Hepatocyte (in vitro differentiated cells): ENCODE results near the gene MX2. TPM values are rescaled to one million over a fixed set of nuclear protein-coding genes. Genes with fewer than 3 reads are reported as not detected.

ENCODE experiments used
- DNase-seq: peaks from one replicate; pipeline ENCODE4 v3.0.0-alpha.2; 2016; ENCODE audit warnings: low spot score
- H2AFZ ChIP-seq: fragments of 200-600 bp; sonication (generic); 2 replicates; pipeline ENCODE4 v1.6.0; 2016; ENCODE audit warnings: antibody characterized with exemption, mild to moderate bottlenecking
- H3K27ac ChIP-seq: fragments of 200-600 bp; sonication (generic); 2 replicates; pipeline ENCODE4 v1.5.1; 2016; ENCODE audit warnings: mild to moderate bottlenecking
- H3K27me3 ChIP-seq: fragments of 200-600 bp; sonication (generic); 2 replicates; pipeline ENCODE4 v1.6.1; 2016
- H3K36me3 ChIP-seq: fragments of 200-600 bp; sonication (generic); replicated peaks from 2 replicates; pipeline ENCODE4 v1.5.1; 2016; ENCODE audit warnings: low read depth; ENCODE audit not compliant: insufficient read depth
- H3K4me1 ChIP-seq: fragments of 200-600 bp; sonication (generic); 2 replicates; pipeline ENCODE4 v1.5.1; 2016; ENCODE audit warnings: mild to moderate bottlenecking, moderate library complexity; ENCODE audit not compliant: insufficient read depth
- H3K4me2 ChIP-seq: fragments of 200-600 bp; sonication (generic); 2 replicates; pipeline ENCODE4 v1.6.0; 2016
- H3K4me3 ChIP-seq: fragments of 200-600 bp; sonication (generic); 2 replicates; pipeline ENCODE4 v1.5.1; 2016; ENCODE audit warnings: mild to moderate bottlenecking
- H3K79me2 ChIP-seq: fragments of 200-600 bp; sonication (generic); 2 replicates; pipeline ENCODE4 v1.6.0; 2017; ENCODE audit warnings: mild to moderate bottlenecking
- H3K9me2 ChIP-seq: fragments of 200-600 bp; sonication (generic); replicated peaks from 2 replicates; pipeline ENCODE4 v1.6.0; 2017; ENCODE audit warnings: mild to moderate bottlenecking; ENCODE audit not compliant: insufficient read depth
- H3K9me3 ChIP-seq: fragments of 200-600 bp; sonication (generic); 2 replicates; pipeline ENCODE4 v1.5.1; 2016; ENCODE audit warnings: low read depth, mild to moderate bottlenecking
- H4K20me1 ChIP-seq: fragments of 200-600 bp; sonication (generic); 2 replicates; pipeline ENCODE4 v1.6.0; 2016; ENCODE audit warnings: mild to moderate bottlenecking; ENCODE audit not compliant: insufficient read depth, poor library complexity, severe bottlenecking
- EZH2 ChIP-seq: fragments of 200-600 bp; sonication (generic); IDR thresholded peaks from 2 replicates; pipeline ENCODE4 v1.6.1; 2016; ENCODE audit warnings: antibody characterized with exemption, mild to moderate bottlenecking, borderline replicate concordance
- EZH2phosphoT487 ChIP-seq: fragments of 200-600 bp; sonication (generic); IDR thresholded peaks from one replicate; pipeline ENCODE4 v1.6.1; 2018; ENCODE audit warnings: antibody characterized with exemption, mild to moderate bottlenecking, low read depth, moderate library complexity; ENCODE audit not compliant: unreplicated experiment, severe bottlenecking
- whole genome bisulfite sequencing: methylation state at CpG from one replicate; pipeline ENCODE4 v1.1.6; 2016; ENCODE audit warnings: low lambda C conversion rate; ENCODE audit errors: missing lambda C conversion rate; 5-methylcytosine and 5-hydroxymethylcytosine counted together
- polyA plus RNA-seq: library from polyadenylated mRNA; unstranded; fragments of >200 nt; fragmentation: Nextera tagmentation; extraction: Ambion mirVana; gene quantifications from 2 replicates; pipeline ENCODE4 v1.2.1, GENCODE V29; 2016
- total RNA-seq: library from RNA; depleted of rRNA; stranded (reverse); fragments of >200 nt; gene quantifications from 2 replicates; pipeline ENCODE4 v1.2.3, GENCODE V29; 2014
- TF ChIP-seq, protein P1 (sequence below): fragments of 200-600 bp; sonication (generic); IDR thresholded peaks from 2 replicates; pipeline ENCODE4 v1.5.1; 2016; ENCODE audit warnings: antibody characterized with exemption, mild to moderate bottlenecking; ENCODE audit not compliant: poor library complexity

Gene MX2
- total and polyA plus RNA-seq, 2 experiments from 2014 or later = 1.1 to 2.6 TPM

- H3K27me3 ChIP-seq = no peaks in the 10 kb centered on the region
- no peak overlapping the region for H3K27ac ChIP-seq
- DNase-seq = no peak
- H3K4me1 ChIP-seq = peaks cover 14% of the 10 kb centered on the region
- peak overlapping the region; percentile 6 for H3K4me3 ChIP-seq
- peak overlapping the region; percentile 94 for H3K4me2 ChIP-seq
- 84% methylated on average over 7 of the region's 7 CpGs for WGBS
- H3K9me3 ChIP-seq = no peaks in the 10 kb centered on the region
- no peaks in the 10 kb centered on the region for H3K36me3 ChIP-seq
- H3K9me2 ChIP-seq = no peaks in the 10 kb centered on the region
- TF ChIP-seq EZH2 (no peak), EZH2phosphoT487 (no peak)
- TF ChIP-seq, protein P1, sequence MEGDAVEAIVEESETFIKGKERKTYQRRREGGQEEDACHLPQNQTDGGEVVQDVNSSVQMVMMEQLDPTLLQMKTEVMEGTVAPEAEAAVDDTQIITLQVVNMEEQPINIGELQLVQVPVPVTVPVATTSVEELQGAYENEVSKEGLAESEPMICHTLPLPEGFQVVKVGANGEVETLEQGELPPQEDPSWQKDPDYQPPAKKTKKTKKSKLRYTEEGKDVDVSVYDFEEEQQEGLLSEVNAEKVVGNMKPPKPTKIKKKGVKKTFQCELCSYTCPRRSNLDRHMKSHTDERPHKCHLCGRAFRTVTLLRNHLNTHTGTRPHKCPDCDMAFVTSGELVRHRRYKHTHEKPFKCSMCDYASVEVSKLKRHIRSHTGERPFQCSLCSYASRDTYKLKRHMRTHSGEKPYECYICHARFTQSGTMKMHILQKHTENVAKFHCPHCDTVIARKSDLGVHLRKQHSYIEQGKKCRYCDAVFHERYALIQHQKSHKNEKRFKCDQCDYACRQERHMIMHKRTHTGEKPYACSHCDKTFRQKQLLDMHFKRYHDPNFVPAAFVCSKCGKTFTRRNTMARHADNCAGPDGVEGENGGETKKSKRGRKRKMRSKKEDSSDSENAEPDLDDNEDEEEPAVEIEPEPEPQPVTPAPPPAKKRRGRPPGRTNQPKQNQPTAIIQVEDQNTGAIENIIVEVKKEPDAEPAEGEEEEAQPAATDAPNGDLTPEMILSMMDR = no peak
- H3K79me2 ChIP-seq = no peaks in the 10 kb centered on the region
- H4K20me1 ChIP-seq = no peaks in the 10 kb centered on the region
- H2AFZ ChIP-seq = peak overlapping the region; percentile 67
These were observed 63.7 kb downstream of the MX2 start for GRCh38 chr21:41425588-41425953.

- Histone ChIP-seq H3K27ac (no peak within 1 kb of the TSS), H3K4me2 (peak within 1 kb of the TSS; percentile 94), H4K20me1 (no peaks in the 10 kb centered on the region), H3K4me1 (peaks cover 9% of the 10 kb centered on the region), H3K9me2 (no peaks in the 10 kb centered on the region), H3K79me2 (no peaks in the 10 kb centered on the region), H3K9me3 (no peaks in the 10 kb centered on the region), H3K36me3 (no peaks in the 10 kb centered on the region), H3K27me3 (no peaks in the 10 kb centered on the region), H2AFZ (peak within 1 kb of the TSS; percentile 67), H3K4me3 (peak within 1 kb of the TSS; percentile 6)
- WGBS = 24% methylated on average over 57 of the region's 65 CpGs
- peak; percentile 81 for DNase-seq
- TF ChIP-seq EZH2 = no peak
- no peak for TF ChIP-seq EZH2phosphoT487
- TF ChIP-seq, protein P1 = no peak
These were observed 64.3 kb downstream of the MX2 start, which contains the start of gene MX1 for GRCh38 chr21:41425954-41426675. TSS of gene MX1 (plus strand) at chr21:41426239. CDS start at chr21:41432071, 5,832 bp downstream.

- H3K27ac ChIP-seq = no peak overlapping the region
- H3K9me2 ChIP-seq = no peaks in the 10 kb centered on the region
- H3K27me3 ChIP-seq = no peaks in the 10 kb centered on the region
- DNase-seq = no peak
- H3K4me3 ChIP-seq = peak overlapping the region; percentile 6
- TF ChIP-seq EZH2 (no peak), EZH2phosphoT487 (no peak)
- TF ChIP-seq, protein P1 = no peak
- peak overlapping the region; percentile 94 for H3K4me2 ChIP-seq
- H2AFZ ChIP-seq = peak overlapping the region; percentile 67
- no peaks in the 10 kb centered on the region for H3K36me3 ChIP-seq
- H4K20me1 ChIP-seq = no peaks in the 10 kb centered on the region
- H3K9me3 ChIP-seq = no peaks in the 10 kb centered on the region
- whole genome bisulfite sequencing = 54% methylated on average over 41 of the region's 41 CpGs
- peaks cover 4% of the 10 kb centered on the region for H3K4me1 ChIP-seq
- no peaks in the 10 kb centered on the region for H3K79me2 ChIP-seq
These were observed 65.0 kb downstream of the MX2 start for GRCh38 chr21:41426676-41427404.
